Immature natural killer cell (primary cell): Measurements from ENCODE around the gene MUC3A. TPM values are rescaled to one million over a fixed set of nuclear protein-coding genes. Genes with fewer than 3 reads are reported as not detected.
"Not testable (repeated sequence)": the region's sequence is repeated elsewhere in the genome, so short reads cannot be mapped to it uniquely, and the experiment has no call there.

ENCODE experiments used
- DNase-seq, 3 donors: peaks; one replicate each; pipeline ENCODE4 v3.0.0; 2022; ENCODE audit warnings: mixed read lengths in 1 of 3
- H3K27ac Mint-ChIP-seq, 6 donors: one replicate each; pipeline ENCODE4 v1.8.0; 2020; ENCODE audit warnings: mixed read lengths in 6 of 6, mild to moderate bottlenecking in 5 of 6, inconsistent platforms in 4 of 6, moderate library complexity in 3 of 6
- H3K27me3 Mint-ChIP-seq, 3 donors: one replicate each; pipeline ENCODE4 v1.8.0; 2020 to 2021; ENCODE audit warnings: low read depth in 3 of 3, mild to moderate bottlenecking in 3 of 3, mixed read lengths in 3 of 3, moderate library complexity in 3 of 3, inconsistent platforms in 1 of 3
- H3K36me3 Mint-ChIP-seq, 3 donors: one replicate each; pipeline ENCODE4 v1.8.0; 2020; ENCODE audit warnings: mixed read lengths in 3 of 3, inconsistent platforms in 2 of 3, mild to moderate bottlenecking in 2 of 3
- H3K4me1 Mint-ChIP-seq, 2 donors: one replicate each; pipeline ENCODE4 v1.8.0; 2020; ENCODE audit warnings: inconsistent platforms in 2 of 2, mild to moderate bottlenecking in 2 of 2, mixed read lengths in 2 of 2, moderate library complexity in 1 of 2
- H3K4me3 Mint-ChIP-seq, 5 donors: one replicate each; pipeline ENCODE4 v1.8.0; 2020; ENCODE audit warnings: mild to moderate bottlenecking in 5 of 5, mixed read lengths in 5 of 5, inconsistent platforms in 3 of 5, moderate library complexity in 3 of 5
- H3K9me3 Mint-ChIP-seq, 6 donors: one replicate each; pipeline ENCODE4 v1.8.0; 2020; ENCODE audit warnings: mild to moderate bottlenecking in 6 of 6, mixed read lengths in 6 of 6, inconsistent platforms in 4 of 6, moderate library complexity in 3 of 6
- polyA plus RNA-seq, 3 donors: library from polyadenylated mRNA; unstranded; fragments of 300-500 nt; fragmentation: Illumina TruSeq; gene quantifications; one replicate each; pipeline ENCODE4 v1.2.3, GENCODE V29; 2021

MUC3A gene, protein sequence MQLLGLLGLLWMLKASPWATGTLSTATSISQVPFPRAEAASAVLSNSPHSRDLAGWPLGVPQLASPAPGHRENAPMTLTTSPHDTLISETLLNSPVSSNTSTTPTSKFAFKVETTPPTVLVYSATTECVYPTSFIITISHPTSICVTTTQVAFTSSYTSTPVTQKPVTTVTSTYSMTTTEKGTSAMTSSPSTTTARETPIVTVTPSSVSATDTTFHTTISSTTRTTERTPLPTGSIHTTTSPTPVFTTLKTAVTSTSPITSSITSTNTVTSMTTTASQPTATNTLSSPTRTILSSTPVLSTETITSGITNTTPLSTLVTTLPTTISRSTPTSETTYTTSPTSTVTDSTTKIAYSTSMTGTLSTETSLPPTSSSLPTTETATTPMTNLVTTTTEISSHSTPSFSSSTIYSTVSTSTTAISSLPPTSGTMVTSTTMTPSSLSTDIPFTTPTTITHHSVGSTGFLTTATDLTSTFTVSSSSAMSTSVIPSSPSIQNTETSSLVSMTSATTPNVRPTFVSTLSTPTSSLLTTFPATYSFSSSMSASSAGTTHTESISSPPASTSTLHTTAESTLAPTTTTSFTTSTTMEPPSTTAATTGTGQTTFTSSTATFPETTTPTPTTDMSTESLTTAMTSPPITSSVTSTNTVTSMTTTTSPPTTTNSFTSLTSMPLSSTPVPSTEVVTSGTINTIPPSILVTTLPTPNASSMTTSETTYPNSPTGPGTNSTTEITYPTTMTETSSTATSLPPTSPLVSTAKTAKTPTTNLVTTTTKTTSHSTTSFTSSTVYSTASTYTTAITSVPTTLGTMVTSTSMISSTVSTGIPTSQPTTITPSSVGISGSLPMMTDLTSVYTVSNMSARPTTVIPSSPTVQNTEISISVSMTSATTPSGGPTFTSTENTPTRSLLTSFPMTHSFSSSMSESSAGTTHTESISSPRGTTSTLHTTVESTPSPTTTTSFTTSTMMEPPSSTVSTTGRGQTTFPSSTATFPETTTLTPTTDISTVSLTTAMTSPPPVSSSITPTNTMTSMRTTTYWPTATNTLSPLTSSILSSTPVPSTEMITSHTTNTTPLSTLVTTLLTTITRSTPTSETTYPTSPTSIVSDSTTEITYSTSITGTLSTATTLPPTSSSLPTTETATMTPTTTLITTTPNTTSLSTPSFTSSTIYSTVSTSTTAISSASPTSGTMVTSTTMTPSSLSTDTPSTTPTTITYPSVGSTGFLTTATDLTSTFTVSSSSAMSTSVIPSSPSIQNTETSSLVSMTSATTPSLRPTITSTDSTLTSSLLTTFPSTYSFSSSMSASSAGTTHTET (N-terminal part only)
- not detected for polyA plus RNA-seq

DNA sequence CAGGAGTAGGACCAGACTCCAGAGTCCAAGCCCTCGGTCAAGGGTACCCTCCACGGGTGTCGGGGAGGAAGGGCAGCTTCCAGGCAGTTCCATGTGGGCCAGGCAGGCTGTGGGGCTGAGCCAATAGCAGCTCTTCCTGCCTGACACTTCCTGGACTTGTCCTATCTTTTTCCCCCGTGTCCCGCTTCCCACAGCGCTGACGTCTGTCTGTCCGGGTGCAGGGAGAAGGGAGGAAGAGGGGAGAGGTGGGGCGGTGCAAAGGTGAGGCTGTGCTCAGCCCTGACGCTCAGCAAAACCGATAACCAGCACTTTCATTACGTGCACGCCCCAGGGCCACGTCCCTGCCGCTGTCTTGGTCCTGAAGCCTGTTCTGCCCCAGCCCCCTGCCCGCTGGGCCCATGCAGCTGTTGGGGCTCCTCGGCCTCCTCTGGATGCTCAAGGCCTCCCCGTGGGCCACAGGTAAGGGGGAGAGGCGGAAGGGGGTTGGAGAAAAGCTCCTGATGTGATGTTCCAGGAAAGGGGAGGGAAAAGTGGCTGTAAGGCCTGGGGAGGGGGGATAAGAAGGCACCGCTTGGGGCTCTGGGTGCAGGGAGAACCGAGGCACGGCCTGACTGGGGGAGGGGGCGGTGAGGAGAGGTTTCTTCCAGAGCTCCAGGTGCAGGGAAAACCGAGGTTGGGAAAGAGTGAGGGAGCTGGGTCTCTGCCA, at the start of gene MUC3A:
MUC3A (plus strand) TSS at position 308 of the 706 bp plus-strand sequence; CDS start at position 399, 91 bp downstream.
- H3K9me3 Mint-ChIP-seq = no peaks in the 10 kb centered on the region

GRCh38 chr7:100900978-100901377, 48.4 kb upstream of the MUC3A start:
- H3K9me3 Mint-ChIP-seq = peaks cover 0 to 3% (median 0%) of the 10 kb centered on the region in 6 donors
- H3K4me3 Mint-ChIP-seq = no peak overlapping the region
- H3K27ac Mint-ChIP-seq = no peak overlapping the region
- DNase-seq = no peak
- H3K4me1 Mint-ChIP-seq = peaks cover 9 to 15% of the 10 kb centered on the region in 2 donors
- H3K36me3 Mint-ChIP-seq = peaks cover 0 to 4% (median 0%) of the 10 kb centered on the region in 3 donors
- peaks cover 8 to 30% (median 9%) of the 10 kb centered on the region in 3 donors for H3K27me3 Mint-ChIP-seq

More for the DNA sequence above, at the start of gene MUC3A:
- Mint-ChIP-seq H3K27ac (no peak within 1 kb of the TSS), H3K27me3 (peaks cover 0 to 4% (median 3%) of the 10 kb centered on the region in 3 donors), H3K36me3 (no peaks in the 10 kb centered on the region), H3K4me1 (no peaks in the 10 kb centered on the region), H3K4me3 (no peak within 1 kb of the TSS)
- DNase-seq = no peak

DNA sequence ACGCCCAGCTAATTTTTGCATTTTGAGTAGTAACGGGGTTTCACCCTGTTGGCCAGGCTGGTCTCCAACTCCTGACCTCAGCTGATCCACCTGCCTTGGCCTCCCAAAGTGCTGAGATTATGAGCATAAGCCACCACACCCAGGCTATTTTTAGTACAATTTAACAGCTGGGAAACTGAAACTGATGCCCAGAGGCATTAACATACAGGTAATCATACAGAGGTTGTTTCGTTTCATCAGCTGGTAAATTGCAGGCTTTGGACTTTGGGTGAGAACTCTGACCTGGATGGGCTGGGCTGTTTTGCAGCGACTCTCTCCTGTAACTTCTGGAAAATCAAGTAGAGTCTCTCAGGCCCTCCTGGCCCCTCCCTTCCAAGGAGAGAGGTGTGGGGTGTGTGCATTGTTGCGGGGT, 47.4 kb upstream of the MUC3A start:
- Mint-ChIP-seq H3K27ac (no peak overlapping the region), H3K9me3 (peaks cover 0 to 3% (median 0%) of the 10 kb centered on the region in 6 donors), H3K27me3 (peaks cover 4 to 25% (median 5%) of the 10 kb centered on the region in 3 donors), H3K4me3 (no peak overlapping the region), H3K36me3 (peaks cover 0 to 4% (median 0%) of the 10 kb centered on the region in 3 donors), H3K4me1 (peaks cover 5 to 10% of the 10 kb centered on the region in 2 donors)
- no peak for DNase-seq

GRCh38 chr7:100902638-100903037, 46.7 kb upstream of the MUC3A start:
- Mint-ChIP-seq H3K36me3 (peaks cover 0 to 4% (median 0%) of the 10 kb centered on the region in 3 donors), H3K27ac (no peak overlapping the region), H3K4me3 (no peak overlapping the region), H3K9me3 (peaks cover 0 to 3% (median 0%) of the 10 kb centered on the region in 6 donors), H3K27me3 (peaks cover 2 to 25% (median 5%) of the 10 kb centered on the region in 3 donors), H3K4me1 (peaks cover 2 to 6% of the 10 kb centered on the region in 2 donors)
- DNase-seq = no peak

GRCh38 chr7:100908512-100908911, 40.8 kb upstream of the MUC3A start:
- H3K36me3 Mint-ChIP-seq = no peaks in the 10 kb centered on the region
- no peaks in the 10 kb centered on the region for H3K4me1 Mint-ChIP-seq
- H3K9me3 Mint-ChIP-seq = no peaks in the 10 kb centered on the region
- peaks cover 4 to 9% (median 4%) of the 10 kb centered on the region in 3 donors for H3K27me3 Mint-ChIP-seq
- H3K4me3 Mint-ChIP-seq = no peak overlapping the region
- H3K27ac Mint-ChIP-seq = no peak overlapping the region
- no peak for DNase-seq

- not testable (repeated sequence) for H3K9me3 Mint-ChIP-seq, H3K4me3 Mint-ChIP-seq, H3K4me1 Mint-ChIP-seq, DNase-seq, H3K27me3 Mint-ChIP-seq, H3K27ac Mint-ChIP-seq, H3K36me3 Mint-ChIP-seq
Observed at GRCh38 chr7:100910443-100910842, 38.9 kb upstream of the MUC3A start.

DNA sequence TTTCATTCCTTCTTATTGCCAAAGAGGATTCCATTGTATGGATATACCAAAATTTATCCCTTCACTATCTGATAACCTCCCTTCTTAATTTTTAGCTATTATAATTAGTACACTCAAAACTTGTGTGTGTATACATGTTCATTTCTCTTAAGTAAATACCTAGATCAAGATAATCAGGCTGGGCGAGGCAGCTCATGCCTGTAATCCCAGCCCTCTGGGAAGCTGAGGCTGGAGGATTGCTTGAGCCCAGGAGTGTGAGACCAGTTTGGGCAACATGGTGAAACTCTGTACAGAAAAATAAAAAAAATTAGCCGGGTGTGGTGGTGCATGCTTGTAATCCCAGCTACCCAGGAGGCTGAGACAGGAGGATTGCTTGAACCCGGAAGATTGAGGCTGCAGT, 37.9 kb upstream of the MUC3A start:
- no peaks in the 10 kb centered on the region for H3K36me3 Mint-ChIP-seq
- no peak overlapping the region for H3K4me3 Mint-ChIP-seq
- DNase-seq = no peak
- H3K27me3 Mint-ChIP-seq = peaks cover 4 to 6% (median 4%) of the 10 kb centered on the region in 3 donors
- no peaks in the 10 kb centered on the region for H3K4me1 Mint-ChIP-seq
- no peak overlapping the region for H3K27ac Mint-ChIP-seq
- no peaks in the 10 kb centered on the region for H3K9me3 Mint-ChIP-seq

DNA sequence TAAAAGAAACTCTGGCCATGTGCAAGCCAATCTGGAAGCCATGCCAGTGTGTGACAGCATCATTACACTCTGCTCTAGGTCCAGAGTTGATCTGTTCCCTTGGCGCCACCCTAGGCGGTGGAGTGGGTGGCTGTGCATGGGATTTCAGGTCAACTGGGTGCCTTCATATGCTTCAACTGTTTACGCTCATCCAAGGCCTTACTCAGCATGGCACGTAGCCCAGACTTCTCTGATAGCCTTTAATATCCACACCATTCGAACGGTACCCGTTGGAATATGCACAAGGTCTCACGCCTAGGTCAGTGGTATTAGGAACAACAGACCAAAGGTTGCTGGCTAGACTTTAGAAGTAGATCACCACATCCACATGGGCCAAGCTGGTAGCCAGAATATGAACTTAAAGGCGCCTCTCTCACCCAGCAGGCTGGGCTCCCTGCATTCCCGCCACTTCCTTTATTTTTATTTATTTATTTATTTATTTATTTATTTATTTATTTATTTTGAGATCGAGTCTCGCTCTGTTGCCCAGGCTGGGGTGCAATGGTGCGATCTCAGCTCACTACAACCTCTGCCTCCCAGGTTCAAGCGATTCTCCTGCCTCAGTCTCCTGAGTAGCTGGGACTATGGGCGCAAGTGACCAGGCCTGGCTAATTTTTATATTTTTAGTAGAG, 35.0 kb upstream of the MUC3A start:
- Mint-ChIP-seq H3K27me3 (peaks cover 0 to 9% (median 4%) of the 10 kb centered on the region in 3 donors), H3K27ac (no peak overlapping the region), H3K36me3 (no peaks in the 10 kb centered on the region), H3K4me3 (no peak overlapping the region), H3K4me1 (no peaks in the 10 kb centered on the region), H3K9me3 (no peaks in the 10 kb centered on the region)
- no peak for DNase-seq

GRCh38 chr7:100914879-100915447, 34.4 kb upstream of the MUC3A start:
- Mint-ChIP-seq H3K4me1 (no peaks in the 10 kb centered on the region), H3K36me3 (no peaks in the 10 kb centered on the region), H3K4me3 (no peak overlapping the region), H3K9me3 (no peaks in the 10 kb centered on the region), H3K27ac (no peak overlapping the region), H3K27me3 (peaks cover 0 to 9% (median 4%) of the 10 kb centered on the region in 3 donors)
- no peak for DNase-seq

DNA sequence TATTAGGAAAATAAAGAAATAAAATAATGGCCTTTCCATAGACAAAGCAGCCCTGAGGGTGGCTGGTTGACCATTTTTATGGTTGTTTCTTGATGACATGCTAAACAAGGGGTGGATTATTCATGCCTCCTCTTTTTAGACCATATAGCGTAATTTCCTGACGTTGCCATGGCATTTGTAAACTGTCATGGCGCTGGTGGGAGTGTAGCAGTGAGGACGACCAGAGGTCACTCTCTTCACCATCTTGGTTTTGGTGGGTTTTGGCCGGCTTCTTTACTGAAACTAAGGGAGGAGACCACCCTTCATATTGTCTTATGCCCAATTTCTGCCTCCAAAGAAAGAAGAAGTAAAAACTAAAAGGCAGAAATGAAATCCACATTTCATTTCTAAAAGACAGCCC, 30.0 kb upstream of the MUC3A start:
- not testable (repeated sequence) for H3K9me3 Mint-ChIP-seq, H3K36me3 Mint-ChIP-seq, DNase-seq, H3K4me3 Mint-ChIP-seq, H3K27ac Mint-ChIP-seq, H3K4me1 Mint-ChIP-seq
- H3K27me3 Mint-ChIP-seq = peaks cover 5 to 14% (median 10%) of the 10 kb centered on the region in 3 donors

DNA sequence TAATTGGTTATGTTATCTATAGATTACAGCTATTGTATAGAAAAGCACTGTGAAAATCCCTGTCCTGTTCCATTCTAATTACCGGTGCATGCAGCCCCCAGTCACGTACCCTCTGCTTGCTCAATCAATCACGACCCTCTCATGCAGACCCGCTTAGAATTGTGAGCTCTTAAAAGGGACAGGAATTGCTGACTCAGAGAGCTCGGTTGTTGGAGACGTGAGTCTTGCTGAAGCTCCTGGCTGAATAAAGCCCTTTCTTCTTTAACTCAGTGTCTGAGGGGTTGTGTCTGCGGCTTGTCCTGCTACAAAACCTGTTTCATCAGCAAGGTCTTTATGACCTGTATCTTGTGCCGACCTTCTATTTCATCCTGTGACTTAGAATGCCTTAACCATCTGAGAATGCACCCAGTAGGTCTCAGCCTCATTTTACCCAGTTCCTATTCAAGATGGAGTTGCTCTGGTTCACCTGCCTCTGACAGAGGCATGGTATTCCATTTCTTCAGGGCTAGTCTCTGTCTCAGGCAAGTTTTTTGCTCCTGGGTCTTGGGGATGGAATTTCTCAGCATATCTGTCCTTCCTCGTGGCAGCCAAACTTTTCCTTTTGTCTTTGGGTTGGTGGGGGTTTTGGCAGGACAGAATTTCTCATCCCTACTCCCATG, 29.4 kb upstream of the MUC3A start:
- H3K4me1 Mint-ChIP-seq, H3K4me3 Mint-ChIP-seq, DNase-seq, H3K36me3 Mint-ChIP-seq, H3K9me3 Mint-ChIP-seq, H3K27ac Mint-ChIP-seq: not testable (repeated sequence)
- H3K27me3 Mint-ChIP-seq = peaks cover 5 to 17% (median 10%) of the 10 kb centered on the region in 3 donors

DNA sequence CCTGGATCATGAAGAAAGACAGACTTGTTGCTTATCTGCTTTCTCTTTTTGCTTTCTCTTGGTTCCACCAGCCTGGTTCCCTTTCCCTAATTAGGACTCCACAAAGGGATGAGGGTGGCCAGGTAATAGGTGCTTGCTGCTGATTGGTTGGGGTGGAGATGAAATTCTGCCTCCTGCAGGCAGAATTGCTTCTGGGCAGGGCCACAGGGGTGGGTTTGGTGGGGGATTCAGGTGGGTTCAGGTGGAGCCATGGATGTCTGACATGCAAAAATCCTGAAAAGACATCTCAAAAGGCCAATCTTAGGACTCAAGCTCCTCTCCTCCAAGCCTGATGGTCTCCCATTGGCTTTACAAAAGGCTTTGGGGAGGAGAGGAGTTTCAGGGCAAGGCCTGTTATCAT, 28.3 kb upstream of the MUC3A start:
- H3K36me3 Mint-ChIP-seq = no peaks in the 10 kb centered on the region
- no peak overlapping the region for H3K4me3 Mint-ChIP-seq
- no peak for DNase-seq
- no peaks in the 10 kb centered on the region for H3K9me3 Mint-ChIP-seq
- H3K27me3 Mint-ChIP-seq = peaks cover 5 to 17% (median 10%) of the 10 kb centered on the region in 3 donors
- H3K27ac Mint-ChIP-seq = no peak overlapping the region
- no peaks in the 10 kb centered on the region for H3K4me1 Mint-ChIP-seq
